Skin of body (tissue), 2 donors: Measurements from ENCODE around the gene ANKRD33B. TPM values are rescaled to one million over a fixed set of nuclear protein-coding genes. Genes with fewer than 3 reads are reported as not detected.
"Not testable (repeated sequence)": the region's sequence is repeated elsewhere in the genome, so short reads cannot be mapped to it uniquely, and the experiment has no call there.

Experiments used
- DNase-seq: peaks from one replicate; lab custom pipeline; 2025; lab: John Stamatoyannopoulos, UW
- total RNA-seq: library from RNA; depleted of rRNA; stranded (reverse); fragments of >200 nt; gene quantifications from one replicate; pipeline ENCODE4 v1.2.3, GENCODE V29; 2014

The ANKRD33B gene
- total RNA-seq, 1 donor from 2014 or later: 7.4 TPM

DNA sequence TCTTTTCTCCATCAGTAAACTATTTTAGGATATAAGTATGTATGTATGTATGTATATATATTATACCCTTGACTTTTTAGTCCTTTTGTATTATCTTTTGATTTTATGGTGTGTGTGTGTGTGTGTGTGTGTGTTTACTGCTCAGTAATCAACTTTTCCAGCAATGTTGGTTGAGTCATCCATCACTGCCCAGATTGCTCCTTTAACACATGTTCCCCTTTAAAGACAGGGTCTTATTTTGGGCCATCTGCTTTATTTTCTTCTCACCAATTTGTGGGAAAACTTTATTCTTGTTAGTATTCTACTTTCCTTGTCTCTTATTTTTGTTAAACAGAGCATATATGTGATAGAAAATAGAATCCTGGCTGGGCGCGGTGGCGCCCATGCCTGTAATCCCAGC, 28.1 kb downstream of the ANKRD33B start:
- no peak for DNase-seq

DNA sequence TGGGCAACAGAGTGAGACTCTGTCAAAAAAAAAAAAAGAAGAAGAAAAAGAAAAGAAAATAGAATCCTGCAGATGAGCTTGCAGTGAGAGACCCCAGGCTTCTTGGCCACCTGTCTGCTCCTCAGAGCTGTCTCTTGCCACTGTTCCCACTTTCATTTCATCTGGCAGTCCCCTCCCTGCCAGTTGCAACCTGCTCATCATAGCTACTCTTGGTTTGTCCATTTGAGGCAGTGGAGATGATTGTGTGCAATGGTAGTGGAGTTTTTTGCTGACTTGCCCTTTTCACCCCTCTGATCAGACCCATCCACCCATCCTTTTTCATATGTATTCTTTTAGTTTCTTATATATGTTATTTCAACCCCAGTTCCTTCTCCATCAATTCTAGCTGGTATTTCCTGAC, 28.7 kb downstream of the ANKRD33B start:
- no peak for DNase-seq

DNA sequence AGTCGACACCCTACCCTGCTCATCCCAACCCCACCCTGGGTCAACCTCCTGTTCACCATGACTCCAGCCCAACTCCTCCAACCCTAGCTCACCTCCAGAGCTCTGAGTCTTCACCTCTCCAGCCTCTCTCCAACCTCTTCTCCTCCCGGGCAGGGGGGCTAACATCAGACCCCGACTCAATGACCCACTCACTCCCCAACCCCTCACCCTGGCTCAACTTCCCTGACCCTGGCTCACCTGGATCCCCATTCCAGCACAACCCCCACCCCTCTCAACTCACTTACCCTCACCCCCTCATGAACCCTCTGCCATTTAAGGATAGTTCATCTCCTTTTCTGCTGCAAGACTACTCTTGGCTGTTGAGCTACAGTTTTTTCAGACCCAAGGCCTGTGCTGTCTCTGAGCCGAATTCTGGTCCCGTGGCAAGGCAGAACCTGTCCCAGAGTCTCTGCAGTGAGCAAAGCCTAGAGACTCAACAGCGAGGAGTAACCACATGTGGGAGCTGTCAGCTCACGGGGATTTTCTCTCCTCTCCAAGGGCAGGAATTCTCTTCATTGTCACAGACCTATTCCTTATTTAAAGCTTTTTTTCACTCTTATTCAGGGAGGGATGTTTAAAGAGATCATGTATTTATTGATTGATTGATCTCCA, 29.8 kb downstream of the ANKRD33B start:
- DNase-seq: no peak

DNA sequence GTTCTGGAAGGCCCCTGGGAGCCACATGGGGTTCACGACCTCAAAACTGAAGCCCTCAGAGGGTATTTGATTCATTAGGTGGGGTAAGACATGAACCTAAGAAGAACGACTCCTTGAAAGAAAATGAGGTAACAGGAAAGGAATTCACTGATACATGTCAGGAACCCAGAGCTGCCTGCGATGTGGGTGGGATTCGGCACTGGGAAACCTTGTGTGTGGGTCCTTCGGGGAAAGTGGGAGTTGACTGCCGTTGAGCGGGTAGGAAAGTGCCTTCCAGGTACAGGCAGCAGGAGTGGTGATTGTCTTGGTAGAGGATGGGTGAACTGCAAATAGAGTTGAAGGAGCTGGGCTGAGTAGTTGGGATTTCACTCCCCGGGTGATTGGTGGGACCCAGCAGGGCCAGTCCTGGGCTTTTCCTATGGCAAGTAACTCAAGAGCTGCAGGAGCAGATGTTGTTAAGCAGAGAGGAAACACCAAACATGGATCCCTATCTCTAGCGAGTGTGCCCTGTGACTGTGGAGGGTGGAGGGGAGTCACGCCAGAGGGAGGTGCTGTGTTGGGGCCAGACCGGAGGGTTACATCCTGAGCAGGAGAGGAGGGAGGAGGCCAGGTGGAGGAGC, 30.8 kb downstream of the ANKRD33B start:
- no peak for DNase-seq

DNA sequence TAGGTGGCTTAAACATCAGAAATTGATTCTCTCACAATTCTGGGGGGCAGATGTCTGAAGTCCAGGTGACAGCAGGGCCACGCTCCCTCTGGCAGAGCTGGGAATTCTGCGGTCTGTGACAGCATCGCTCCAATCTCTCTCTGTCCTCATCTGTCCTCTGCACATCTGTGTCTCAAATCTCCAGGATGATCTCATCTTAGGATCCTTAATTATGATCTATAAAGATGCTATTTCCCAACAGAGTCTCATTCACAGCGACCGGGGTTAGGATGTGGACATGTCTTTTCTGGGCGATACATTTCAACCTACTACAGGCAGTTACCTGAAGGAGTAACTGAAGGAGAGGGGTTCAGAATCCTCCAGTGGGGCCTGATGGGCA, 31.4 kb downstream of the ANKRD33B start:
- DNase-seq: no peak

DNA sequence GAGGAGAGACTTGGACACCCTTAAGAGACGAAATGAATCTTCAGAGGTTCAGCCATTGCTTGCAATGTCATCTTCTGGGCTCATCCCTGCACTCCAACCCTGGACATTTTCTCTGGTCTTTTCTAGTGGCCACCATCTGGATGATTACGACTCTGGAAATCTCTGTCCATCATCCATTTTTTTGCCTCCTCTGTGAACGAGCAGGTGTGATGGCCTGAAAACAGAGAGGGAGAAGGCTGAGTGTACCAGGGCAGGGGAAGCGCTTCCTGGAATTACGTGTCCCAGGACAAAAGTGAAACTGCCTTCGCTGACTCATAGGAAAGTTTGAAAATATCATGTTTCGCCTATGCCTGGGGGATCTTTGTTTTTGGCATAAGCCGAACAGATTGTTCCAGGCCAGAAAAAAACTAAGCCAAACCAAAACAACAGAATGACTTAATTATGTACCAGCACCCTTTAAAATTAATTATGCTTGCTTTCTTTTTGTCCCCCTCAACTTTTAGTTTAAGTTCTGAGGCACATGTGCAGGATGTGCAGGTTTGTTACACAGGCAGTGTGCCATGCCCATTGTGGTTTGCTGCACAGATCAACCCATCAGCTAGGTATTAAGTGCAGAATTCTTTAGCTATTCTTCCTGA, 31.9 kb downstream of the ANKRD33B start:
- DNase-seq: peak; percentile 80

DNA sequence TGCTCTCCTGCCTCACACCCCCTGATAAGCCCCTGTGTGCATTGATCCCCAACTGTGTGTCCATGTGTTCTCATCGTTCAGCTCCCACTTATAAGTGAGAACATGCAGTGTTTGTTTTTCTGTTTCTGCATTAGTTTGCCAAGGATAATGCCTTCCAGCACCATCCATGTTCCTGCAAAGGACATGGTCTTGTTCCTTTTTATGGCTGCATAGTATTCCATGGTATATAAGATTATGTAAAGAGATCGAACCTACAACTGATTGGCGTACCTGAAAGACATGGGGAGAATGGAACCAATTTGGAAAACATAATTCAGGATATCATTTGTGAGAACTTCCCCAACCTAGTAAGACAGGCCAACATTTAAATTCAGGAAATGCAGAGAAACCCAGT, 32.4 kb downstream of the ANKRD33B start:
- no peak for DNase-seq

DNA sequence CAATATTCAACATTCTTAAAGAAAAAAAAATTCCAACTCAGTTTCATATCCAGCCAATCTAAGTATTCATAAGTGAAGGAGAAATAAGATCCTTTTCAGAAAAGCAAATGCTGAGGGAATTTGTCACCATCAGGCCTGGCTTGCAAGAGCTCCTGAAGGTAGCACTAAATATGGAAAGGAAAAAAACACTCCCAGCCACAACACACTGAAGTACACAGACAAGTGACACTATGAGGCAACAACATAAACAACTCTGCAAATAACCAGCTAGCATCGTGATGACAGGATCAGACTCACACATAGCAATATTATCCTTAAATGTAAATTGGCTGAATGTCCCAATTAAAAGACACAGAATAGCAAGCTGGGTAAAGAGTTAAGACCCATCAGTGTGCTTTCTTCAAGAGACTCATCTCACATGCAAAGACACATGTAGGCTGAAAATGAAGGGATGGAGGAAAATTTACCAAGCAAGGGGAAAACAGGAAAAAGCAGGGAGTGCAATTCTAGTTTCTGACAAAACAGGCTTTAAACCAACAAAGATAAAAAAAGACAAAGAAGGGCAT, 33.1 kb downstream of the ANKRD33B start:
- no peak for DNase-seq

DNA sequence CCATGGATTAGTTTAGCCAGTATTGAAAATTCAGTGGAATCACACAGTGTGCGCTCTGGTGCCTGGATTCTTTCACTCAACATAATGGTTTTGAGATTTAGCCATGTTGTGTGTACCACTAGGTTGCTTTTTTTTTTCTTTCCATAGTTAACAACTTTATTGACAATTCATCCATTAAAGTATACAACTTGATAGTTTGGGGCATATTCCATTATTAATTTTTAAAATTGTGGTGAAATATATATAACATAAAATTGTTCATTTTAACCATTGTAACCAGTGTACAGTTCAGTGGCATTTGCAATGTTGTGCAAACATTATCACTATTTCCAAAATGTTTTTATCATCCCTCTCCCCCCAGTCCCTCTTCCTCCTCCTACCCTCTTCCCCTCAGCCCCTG, 35.2 kb downstream of the ANKRD33B start:
- DNase-seq: no peak

DNA sequence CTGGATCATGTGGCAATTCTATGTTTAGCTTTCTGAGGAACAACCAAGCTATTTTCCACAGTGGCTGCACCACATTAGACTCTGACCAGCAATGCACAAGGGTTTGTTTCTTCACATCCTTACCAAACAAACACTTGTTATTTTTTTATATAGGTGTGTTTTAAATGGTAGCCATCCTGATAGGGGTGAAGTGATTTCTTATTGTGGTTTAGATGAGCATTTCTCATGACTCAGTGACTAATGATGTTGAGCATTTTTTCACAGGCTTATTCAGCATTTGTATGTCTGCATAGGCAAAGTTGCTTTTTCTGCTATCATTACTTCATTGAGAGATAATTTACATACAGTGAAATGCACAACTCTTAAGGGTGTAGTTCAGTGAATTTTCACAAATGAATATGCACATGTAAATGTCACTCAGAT, 36.0 kb downstream of the ANKRD33B start:
- DNase-seq: no peak

DNA sequence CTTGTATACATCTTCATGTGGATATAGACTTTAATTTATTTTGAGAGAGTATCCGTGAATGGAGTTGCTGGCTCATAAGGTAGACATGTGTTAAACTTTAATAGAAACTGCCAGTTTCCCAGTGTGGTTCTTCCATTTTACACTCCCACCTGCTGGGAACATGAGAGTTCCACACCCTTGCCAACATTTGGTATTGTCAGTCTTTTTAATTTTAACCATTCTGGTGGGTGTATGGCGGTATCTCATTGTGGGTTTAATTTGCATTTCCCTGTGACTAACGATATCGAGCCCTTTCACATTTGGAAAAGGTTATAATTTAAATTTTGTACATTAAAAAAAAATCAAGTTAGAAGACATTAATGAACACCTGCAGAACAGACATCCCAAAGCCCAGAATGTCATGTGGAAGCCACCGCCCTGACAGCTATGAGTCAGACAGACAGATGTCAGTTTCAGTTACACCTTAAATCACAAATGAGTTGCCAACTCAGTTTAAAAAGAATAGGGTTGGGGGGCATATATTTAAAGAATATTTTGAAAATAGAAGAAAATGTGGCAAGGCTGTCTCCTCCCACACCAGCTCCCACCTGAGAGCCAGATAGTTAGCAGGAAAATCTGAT, 36.9 kb downstream of the ANKRD33B start:
- no peak for DNase-seq

DNA sequence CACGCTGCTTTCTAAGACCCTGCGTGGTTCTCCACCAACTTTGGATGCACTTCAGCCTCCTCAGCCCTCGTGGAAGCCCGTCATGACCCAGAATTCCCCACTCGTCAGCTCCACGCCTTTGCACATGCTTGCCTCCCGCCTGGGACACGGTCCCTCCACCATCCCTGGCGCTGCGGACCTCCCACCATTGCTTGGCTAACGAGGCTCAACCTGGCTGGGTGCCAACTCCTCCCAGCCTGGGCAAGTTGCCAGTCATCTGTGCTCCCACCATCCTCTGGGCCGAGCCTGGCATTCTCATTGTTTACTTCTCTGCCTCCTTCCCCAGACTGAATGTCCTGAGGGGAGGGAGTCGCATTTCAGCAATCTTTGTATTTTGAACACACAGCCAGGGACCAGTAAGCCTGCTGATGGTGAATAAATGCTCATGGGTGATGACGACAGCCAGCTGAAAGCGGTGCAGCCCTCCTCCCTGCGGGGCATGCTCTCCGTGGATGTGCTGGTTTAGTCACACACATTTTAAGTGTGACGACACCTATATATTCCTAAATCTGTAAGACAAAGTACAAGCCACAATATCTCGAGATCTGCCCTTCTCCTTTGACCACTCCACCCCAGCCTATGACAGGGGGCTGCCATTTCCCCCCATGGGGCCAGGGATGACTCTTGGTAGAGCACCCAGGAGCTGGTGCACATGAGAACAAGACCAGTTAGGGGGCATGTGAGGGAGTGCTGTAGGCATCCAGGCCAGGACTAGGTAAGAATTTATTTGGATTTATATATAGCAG, 37.6 kb downstream of the ANKRD33B start:
- peak; percentile 84 for DNase-seq

DNA sequence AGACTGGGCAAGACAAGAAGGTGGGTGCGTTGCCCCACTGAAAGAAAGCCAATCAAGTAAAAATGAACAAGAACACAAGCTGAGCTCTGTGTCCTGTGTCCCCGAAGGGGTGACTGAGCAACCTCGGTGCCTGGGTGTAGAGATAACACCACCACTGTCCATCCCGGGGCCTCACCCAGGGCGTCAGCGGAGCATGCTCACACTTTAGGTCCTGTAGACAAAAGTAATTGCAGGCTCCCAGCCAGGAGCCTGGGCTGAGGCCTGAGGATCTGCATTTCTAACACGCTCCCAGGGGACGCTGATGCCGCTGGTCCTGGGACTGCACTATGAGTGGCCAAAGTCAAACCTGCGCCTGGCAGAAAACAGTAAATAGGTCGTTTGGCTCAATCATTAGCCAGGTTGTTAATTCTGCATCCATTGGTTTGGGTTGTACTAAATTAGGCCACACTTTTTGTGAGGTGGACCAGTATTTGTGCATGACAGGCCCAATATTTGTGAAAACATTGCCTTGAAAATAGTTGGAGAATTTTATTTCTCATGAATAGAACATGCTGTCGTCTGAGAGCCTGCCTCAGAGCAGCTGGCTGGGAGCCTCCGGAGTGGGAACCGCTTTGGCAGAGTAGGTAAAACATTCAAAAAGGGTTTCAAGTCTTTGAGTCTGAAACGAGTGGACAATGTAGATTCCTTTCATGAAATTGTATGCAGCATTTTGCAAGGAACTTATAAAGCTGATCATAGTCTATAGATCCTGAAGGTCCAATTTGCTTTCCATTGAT, 38.3 kb downstream of the ANKRD33B start:
- no peak for DNase-seq

DNA sequence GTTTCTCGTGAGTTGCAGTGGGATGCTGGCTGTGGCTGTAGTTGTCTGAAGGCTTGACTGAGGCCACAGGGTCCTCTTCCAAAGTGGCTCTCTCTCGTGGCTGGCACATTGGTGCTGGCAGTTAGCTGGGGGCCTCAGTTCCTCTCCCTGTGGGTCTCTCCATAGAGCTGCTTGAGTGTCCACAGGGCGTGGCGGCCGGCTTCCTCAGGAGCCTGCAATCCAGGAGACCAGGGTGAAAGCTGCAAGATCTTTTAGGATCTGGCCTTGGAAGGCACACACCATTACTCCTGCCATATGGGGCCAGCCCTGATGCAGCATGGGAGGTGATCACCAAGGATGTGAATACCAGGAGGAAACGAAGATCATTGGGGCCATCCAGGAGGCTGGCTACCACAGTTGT, 41.1 kb downstream of the ANKRD33B start:
- no peak for DNase-seq

DNA sequence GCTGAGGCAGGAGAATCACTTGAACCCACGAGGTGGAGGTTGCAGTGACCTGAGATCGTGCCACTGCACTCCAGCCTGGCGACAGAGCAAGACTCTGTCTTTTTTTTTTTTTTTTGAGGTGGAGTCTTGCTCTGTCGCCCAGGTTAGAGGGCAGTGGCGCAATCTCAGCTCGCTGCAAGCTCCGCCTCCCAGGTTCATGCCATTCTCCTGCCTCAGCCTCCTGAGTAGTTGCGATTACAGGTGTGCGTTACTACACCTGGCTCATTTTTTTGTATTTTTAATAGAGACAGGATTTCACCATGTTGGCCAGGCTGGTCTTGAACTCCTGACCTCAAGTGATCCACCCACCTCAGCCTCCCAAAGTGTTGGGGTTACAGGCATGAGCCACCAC, 42.8 kb downstream of the ANKRD33B start:
- DNase-seq: not testable (repeated sequence)

DNA sequence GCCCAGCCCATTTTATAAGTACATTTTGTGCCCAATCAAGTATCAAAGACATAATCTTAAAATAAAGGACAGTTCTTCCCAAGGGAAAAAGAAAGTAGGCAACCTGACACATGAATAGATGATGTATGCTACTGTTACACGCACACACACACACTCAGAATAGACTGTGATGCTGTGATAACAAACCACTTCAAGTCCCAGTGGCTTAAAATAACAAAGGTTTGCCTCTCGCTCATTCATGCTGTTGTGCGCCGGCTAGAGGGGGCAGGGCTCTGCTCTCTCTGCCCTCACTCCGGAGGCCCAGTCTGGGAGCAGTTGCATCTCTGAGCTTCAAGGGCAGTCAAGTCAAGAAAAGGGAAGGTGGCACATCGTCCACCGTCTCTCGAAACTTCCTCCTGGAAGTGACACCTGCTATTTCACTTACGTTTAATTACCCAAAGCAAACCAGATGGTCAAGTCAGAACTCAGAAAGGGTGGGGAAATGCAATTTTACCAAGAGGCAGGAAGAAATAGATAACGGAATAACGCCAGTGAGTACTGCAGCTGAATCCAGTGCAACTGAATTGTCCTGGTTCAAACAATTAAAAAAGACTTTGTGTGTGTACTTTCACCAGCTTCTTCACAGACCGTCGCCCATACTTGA, 43.3 kb downstream of the ANKRD33B start:
- DNase-seq: no peak

DNA sequence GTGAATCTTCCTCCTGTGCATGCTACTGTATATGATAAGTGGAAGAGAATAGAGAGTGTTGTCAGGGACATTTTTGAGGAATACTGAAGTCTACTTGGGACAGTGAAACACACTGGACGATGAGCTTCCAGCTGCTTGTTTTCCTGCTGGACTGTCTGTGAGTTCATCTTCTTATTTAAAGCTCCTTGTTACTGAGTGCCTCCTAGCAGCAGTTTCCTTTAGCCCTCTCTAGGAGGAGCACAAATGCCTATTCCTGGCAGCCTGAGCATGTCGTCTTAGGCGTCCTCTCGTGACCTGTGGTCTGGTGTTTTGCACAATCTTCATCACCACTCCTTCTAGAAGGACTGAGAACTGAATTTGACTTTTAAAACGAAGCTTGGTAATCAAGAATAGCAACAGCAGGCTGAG, 43.8 kb downstream of the ANKRD33B start:
- peak; percentile 16 for DNase-seq

DNA sequence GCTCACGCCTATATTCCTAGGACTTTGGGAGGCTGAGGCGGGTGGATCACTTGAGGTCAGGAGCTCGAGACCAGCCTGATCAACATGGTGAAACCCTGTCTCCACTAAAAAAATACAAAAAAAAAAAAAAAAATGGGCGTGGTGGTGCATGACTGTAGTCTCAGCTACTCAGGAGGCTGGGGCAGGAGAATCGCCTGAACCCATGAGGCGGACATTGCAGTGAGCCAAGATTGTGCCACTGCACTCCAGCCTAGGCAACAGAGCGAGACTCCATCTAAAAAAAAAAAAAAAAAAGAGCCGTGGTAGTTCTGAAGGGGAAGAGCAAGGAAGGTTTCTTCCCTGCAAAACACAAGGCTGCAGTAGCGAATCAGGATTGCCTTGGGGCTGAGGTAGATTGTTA, 44.2 kb downstream of the ANKRD33B start:
- DNase-seq: not testable (repeated sequence)

DNA sequence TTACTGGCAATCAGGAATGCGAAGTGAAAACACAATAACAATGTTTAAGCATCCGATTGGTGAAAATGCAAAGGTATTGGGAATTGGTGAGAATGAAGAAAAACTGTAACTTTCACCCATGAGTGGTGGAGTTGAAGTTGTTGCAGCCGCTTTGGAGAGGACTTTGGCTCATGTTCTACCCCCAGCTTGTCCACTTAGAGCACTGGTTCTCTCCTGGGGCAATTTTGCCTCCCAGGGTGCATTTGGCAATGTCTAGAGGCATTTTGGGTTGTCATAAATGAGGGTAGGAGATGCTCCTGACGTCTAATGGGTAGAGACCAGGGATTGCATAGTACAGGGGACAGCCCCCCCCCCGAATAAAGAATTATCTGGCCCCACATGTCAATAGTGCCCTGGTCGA, 46.2 kb downstream of the ANKRD33B start:
- DNase-seq: no peak

DNA sequence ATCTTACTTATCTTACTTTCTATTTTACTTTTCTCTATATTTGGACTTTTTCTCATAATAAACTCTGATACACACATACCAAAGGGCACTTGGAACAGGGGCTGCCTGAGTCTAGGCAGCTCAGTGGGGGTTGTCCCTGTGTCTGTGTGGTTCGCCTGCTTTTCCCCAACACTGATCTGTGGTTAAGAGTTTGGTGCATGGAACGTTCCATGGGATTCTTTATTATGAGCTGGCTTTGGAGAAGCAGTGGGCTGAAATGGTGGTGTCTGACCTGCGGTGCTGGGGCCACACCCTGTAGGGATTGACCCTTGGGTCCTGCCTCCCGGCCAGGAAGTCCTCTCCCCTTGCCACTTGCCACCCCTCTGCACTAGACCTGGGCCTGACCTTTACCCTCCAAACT, 47.4 kb downstream of the ANKRD33B start:
- DNase-seq: no peak
